ENCODE data around the gene ACLY. TPM values are rescaled to one million over a fixed set of nuclear protein-coding genes. Genes with fewer than 3 reads are reported as not detected.

ACLY gene
- total and polyA plus RNA-seq, 2 of the 13 experiments (the other 11 are each of a cell fraction or from before 2014, with no cell fraction given), result 111 to 218 TPM

GRCh38 chr17:41957031-41957868 is 38.5 kb upstream of the ACLY start (continued):
- TF ChIP-seq, protein P1, sequence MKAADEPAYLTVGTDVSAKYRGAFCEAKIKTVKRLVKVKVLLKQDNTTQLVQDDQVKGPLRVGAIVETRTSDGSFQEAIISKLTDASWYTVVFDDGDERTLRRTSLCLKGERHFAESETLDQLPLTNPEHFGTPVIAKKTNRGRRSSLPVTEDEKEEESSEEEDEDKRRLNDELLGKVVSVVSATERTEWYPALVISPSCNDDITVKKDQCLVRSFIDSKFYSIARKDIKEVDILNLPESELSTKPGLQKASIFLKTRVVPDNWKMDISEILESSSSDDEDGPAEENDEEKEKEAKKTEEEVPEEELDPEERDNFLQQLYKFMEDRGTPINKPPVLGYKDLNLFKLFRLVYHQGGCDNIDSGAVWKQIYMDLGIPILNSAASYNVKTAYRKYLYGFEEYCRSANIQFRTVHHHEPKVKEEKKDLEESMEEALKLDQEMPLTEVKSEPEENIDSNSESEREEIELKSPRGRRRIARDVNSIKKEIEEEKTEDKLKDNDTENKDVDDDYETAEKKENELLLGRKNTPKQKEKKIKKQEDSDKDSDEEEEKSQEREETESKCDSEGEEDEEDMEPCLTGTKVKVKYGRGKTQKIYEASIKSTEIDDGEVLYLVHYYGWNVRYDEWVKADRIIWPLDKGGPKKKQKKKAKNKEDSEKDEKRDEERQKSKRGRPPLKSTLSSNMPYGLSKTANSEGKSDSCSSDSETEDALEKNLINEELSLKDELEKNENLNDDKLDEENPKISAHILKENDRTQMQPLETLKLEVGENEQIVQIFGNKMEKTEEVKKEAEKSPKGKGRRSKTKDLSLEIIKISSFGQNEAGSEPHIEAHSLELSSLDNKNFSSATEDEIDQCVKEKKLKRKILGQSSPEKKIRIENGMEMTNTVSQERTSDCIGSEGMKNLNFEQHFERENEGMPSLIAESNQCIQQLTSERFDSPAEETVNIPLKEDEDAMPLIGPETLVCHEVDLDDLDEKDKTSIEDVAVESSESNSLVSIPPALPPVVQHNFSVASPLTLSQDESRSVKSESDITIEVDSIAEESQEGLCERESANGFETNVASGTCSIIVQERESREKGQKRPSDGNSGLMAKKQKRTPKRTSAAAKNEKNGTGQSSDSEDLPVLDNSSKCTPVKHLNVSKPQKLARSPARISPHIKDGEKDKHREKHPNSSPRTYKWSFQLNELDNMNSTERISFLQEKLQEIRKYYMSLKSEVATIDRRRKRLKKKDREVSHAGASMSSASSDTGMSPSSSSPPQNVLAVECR (CRISPR knock-in tag; IDR thresholded peaks at IDR 0.05; ENCODE audit: borderline replicate concordance), result peak; percentile 26; the same call in 1 of the 2 replicates
- TF ChIP-seq ZFY (CRISPR knock-in tag; IDR thresholded peaks at IDR 0.05), result peak; percentile 44; the same call in 1 of the 2 replicates
- TF ChIP-seq ZBTB1 (CRISPR knock-in tag; IDR thresholded peaks at IDR 0.05; ENCODE audit: borderline replicate concordance), result no peak
- TF ChIP-seq ZNF691 (CRISPR knock-in tag; IDR thresholded peaks at IDR 0.05; ENCODE audit: borderline replicate concordance, low read depth), result no peak
- no peak for TF ChIP-seq BORCS8-MEF2B (CRISPR knock-in tag; IDR thresholded peaks at IDR 0.05)
- TF ChIP-seq LCORL (IDR thresholded peaks at IDR 0.05), result no peak
- TF ChIP-seq LCORL (CRISPR knock-in tag; IDR thresholded peaks at IDR 0.05), result no peak
- no peak for TF ChIP-seq ZNF616 (CRISPR knock-in tag; IDR thresholded peaks at IDR 0.05; ENCODE audit: low read depth)
- no peak for TF ChIP-seq ZNF138 (CRISPR knock-in tag; IDR thresholded peaks at IDR 0.05; ENCODE audit: low read depth)
- peak; percentile 73; the same call in 1 of the 2 replicates for TF ChIP-seq TARDBP (CRISPR knock-in tag; IDR thresholded peaks at IDR 0.05)
- TF ChIP-seq ZNF672 (CRISPR knock-in tag; IDR thresholded peaks at IDR 0.05), result no peak
- TF ChIP-seq FOXM1 (CRISPR knock-in tag; IDR thresholded peaks at IDR 0.05), result no peak
- no peak for TF ChIP-seq AGO1 (IDR thresholded peaks at IDR 0.05; ENCODE audit: low read depth, low read length, poor library complexity, severe bottlenecking)
- no peak for TF ChIP-seq GLMP (CRISPR knock-in tag; IDR thresholded peaks at IDR 0.05; ENCODE audit: borderline replicate concordance)
- TF ChIP-seq ZNF746 (CRISPR knock-in tag; IDR thresholded peaks at IDR 0.05), result no peak
- TF ChIP-seq HDAC2 (CRISPR knock-in tag; IDR thresholded peaks at IDR 0.05), result peak; percentile 50; the same call in 1 of the 2 replicates
- TF ChIP-seq ZNF207 (IDR thresholded peaks at IDR 0.05; ENCODE audit: borderline replicate concordance), result no peak
- TF ChIP-seq TBL1XR1 (IDR thresholded peaks at IDR 0.05; ENCODE audit: borderline replicate concordance, low read length, partially characterized antibody), result no peak
- TF ChIP-seq, protein P2, sequence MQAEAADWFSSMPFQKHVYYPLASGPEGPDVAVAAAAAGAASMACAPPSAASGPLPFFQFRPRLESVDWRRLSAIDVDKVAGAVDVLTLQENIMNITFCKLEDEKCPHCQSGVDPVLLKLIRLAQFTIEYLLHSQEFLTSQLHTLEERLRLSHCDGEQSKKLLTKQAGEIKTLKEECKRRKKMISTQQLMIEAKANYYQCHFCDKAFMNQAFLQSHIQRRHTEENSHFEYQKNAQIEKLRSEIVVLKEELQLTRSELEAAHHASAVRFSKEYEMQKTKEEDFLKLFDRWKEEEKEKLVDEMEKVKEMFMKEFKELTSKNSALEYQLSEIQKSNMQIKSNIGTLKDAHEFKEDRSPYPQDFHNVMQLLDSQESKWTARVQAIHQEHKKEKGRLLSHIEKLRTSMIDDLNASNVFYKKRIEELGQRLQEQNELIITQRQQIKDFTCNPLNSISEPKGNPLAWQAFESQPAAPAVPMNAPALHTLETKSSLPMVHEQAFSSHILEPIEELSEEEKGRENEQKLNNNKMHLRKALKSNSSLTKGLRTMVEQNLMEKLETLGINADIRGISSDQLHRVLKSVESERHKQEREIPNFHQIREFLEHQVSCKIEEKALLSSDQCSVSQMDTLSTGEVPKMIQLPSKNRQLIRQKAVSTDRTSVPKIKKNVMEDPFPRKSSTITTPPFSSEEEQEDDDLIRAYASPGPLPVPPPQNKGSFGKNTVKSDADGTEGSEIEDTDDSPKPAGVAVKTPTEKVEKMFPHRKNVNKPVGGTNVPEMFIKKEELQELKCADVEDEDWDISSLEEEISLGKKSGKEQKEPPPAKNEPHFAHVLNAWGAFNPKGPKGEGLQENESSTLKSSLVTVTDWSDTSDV (CRISPR knock-in tag; IDR thresholded peaks at IDR 0.05), result no peak
- peak; percentile 70 for TF ChIP-seq GATAD2A (CRISPR knock-in tag; IDR thresholded peaks at IDR 0.05)
- no peak for TF ChIP-seq PTBP1 (IDR thresholded peaks at IDR 0.05; ENCODE audit: low read depth, low read length, poor library complexity, severe bottlenecking)
- TF ChIP-seq ZFP1 (CRISPR knock-in tag; IDR thresholded peaks at IDR 0.05), result peak; percentile 37; the same call in 1 of the 2 replicates

Measured in HepG2 (cell line).